Measurements from ENCODE around the gene MRPL24.

- TF ChIP-seq CTCF (IDR thresholded peaks at IDR 0.05; ENCODE audit: control extremely low read depth in 1 of 3, insufficient read depth in 1 of 3, low read depth in 1 of 3, low read length in 3 of 3) (no peak), SIN3A (conservative IDR thresholded peaks at IDR 0.05 in 1 of 2, IDR thresholded peaks at IDR 0.05 in 1 of 2; ENCODE audit: low read depth in 1 of 2, low read length in 2 of 2) (no peak), POLR2AphosphoS5 (IDR thresholded peaks at IDR 0.05; ENCODE audit: low read depth, low read length) (no peak), GABPA (IDR thresholded peaks at IDR 0.05; ENCODE audit: borderline replicate concordance, insufficient read depth, low read length) (no peak)
These were observed 29.7 kb downstream of the MRPL24 start for GRCh38 chr1:156711011-156711817.

All from H1 (cell line).